Activated T-cell treated with anti-CD3 and anti-CD28 coated beads, Interleukin-2, amount 50 U/mL, for 72 hours (primary cell): ENCODE data around the gene PAXX. TPM values are rescaled to one million over a fixed set of nuclear protein-coding genes. Genes with fewer than 3 reads are reported as not detected.

ENCODE experiments used
- ATAC-seq, 2 donors: fragments of 150-1000 bp; cut with Tn5 transposase; replicated peaks in 1 of 2; 2 replicates each; pipeline ENCODE4 v1.10.0; 2021; ENCODE audit warnings: moderate library complexity in 2 of 2, mild to moderate bottlenecking in 1 of 2
- DNase-seq, 2 donors: peaks; one replicate each; pipeline ENCODE4 v3.0.0; 2021 to 2022; ENCODE audit warnings: mixed read lengths in 1 of 2
- H3K27ac Mint-ChIP-seq: one replicate; pipeline ENCODE4 v1.8.0; 2022; ENCODE audit warnings: mild to moderate bottlenecking, moderate library complexity, mixed read lengths
- H3K27me3 Mint-ChIP-seq: one replicate; pipeline ENCODE4 v1.8.0; 2022; ENCODE audit warnings: low read depth, mixed read lengths
- H3K36me3 Mint-ChIP-seq, 2 donors: one replicate each; pipeline ENCODE4 v1.8.0; 2022; ENCODE audit warnings: mixed read lengths in 2 of 2, mild to moderate bottlenecking in 1 of 2; ENCODE audit not compliant: insufficient read depth in 2 of 2
- H3K4me1 Mint-ChIP-seq: one replicate; pipeline ENCODE4 v1.8.0; 2022; ENCODE audit warnings: low read depth, mixed read lengths
- H3K4me3 Mint-ChIP-seq, 2 donors: one replicate each; pipeline ENCODE4 v1.8.0; 2022; ENCODE audit warnings: mild to moderate bottlenecking in 2 of 2, mixed read lengths in 2 of 2, moderate library complexity in 2 of 2
- H3K9me3 Mint-ChIP-seq, 2 donors: one replicate each; pipeline ENCODE4 v1.8.0; 2022; ENCODE audit warnings: mixed read lengths in 2 of 2
- total RNA-seq, 2 donors: library from RNA; stranded (reverse); gene quantifications; one replicate each; pipeline ENCODE4 v1.2.3, GENCODE V29; 2022

Gene PAXX
- total RNA-seq, 2 donors from 2014 or later = 51.8 to 56.9 TPM

DNA sequence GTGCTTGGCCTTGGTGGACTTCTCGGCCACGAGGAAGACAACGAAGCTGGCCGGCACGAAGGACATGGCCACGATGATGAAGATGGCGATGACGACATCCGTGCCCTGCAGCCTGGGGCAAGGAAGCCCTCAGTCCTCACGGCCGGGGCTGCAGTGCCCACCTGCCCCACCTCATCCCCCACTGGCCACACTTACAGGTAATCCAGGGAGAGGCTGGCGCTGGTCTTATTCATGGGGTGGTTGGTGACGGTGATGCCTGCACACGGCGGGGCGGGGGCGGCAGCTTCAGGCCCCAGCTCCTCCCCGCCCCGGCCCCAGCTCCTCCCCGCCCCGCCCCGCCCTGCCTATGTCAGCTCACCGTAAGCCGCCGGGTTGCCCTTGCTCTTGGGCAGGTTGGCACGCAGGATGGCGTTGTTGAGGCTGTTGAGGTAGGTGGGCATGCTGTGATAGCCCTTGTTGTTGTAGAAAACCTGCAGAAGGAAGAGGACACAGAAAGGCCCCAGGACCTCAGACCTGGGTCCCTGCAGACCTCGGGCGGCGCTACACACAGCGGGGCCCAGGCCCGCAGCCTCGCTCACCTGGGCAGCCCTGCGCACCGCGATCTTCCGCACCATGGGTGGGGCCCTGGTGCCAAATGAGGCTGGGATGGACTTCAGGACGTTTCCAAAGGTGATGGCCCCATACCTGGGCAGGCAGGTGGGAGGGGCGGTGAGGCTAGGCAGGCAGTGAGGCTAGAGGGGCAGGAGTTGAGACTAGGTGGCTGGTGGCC is 19.9 kb downstream of the PAXX start:
- no peaks in the 10 kb centered on the region for H3K36me3 Mint-ChIP-seq
- H3K9me3 Mint-ChIP-seq = no peaks in the 10 kb centered on the region
- no peak for DNase-seq
- no peaks in the 10 kb centered on the region for H3K4me1 Mint-ChIP-seq
- H3K27ac Mint-ChIP-seq = no peak overlapping the region
- H3K4me3 Mint-ChIP-seq = no peak overlapping the region
- no peaks in the 10 kb centered on the region for H3K27me3 Mint-ChIP-seq
- no peak for ATAC-seq

DNA sequence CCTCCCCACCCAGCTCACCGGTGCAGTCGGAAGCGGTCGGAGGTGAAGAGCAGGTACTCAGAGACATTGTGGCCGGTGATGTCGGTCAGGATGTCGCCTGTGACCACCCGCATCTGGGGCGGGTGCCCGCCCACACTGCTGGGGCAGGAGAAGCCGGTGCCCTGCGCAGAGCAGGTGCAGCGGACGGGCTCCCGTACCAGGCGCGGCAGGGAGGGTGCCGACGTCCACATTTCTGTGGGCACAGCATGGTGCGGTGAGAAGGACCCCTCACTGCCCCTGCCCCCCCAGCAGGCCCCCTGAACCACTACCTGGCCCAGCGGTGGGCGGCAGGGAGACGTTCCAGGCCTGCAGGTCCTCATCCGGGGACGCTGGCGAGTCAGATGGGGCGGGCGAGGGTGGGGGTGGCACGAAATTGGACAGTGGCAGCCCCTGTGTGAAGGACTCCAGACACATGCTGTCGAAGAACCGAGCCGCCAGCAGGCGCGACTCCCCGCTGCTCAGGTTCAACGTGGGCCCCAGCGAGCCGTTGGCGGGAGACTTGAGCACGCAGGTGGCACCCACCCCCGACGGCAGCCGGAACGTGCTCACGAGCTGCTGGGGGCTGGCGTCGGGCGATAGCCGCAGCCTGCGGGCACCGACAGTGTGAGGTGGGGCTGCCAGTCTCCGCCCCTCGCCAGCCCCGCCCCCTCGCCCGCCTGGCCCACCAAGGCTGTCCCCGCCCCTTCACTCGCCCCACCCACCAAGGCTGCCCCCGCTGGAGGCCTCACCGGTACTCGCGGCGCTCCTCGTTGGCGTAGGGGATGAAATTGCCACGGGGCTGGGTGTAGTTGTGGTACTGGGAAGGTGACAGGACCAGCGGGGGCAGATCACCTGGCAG is 20.7 kb downstream of the PAXX start:
- H3K4me1 Mint-ChIP-seq = no peaks in the 10 kb centered on the region
- H3K27me3 Mint-ChIP-seq = no peaks in the 10 kb centered on the region
- DNase-seq (no peak), ATAC-seq (no peak)
- H3K36me3 Mint-ChIP-seq = no peaks in the 10 kb centered on the region
- H3K4me3 Mint-ChIP-seq = no peak overlapping the region
- no peak overlapping the region for H3K27ac Mint-ChIP-seq
- H3K9me3 Mint-ChIP-seq = no peaks in the 10 kb centered on the region

DNA sequence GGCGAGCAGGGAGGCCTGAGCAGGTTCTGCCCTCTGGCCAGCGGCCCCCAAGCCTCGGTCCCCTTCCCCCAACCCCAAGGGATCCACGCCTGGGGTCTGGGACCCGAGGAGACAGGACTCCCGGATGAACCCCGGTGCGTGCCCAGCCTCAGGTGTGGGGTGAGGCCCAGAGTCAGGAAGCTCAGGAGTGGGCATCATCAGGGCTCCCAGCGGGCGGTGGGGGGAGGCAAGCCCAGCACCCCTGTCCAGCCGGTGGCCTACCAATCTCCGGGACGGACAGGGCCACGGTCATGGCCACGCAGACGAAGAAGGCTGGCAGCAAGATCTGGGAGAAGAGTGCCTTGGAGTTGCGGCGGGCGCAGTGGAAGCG is 21.3 kb downstream of the PAXX start:
- no peaks in the 10 kb centered on the region for H3K36me3 Mint-ChIP-seq
- no peaks in the 10 kb centered on the region for H3K9me3 Mint-ChIP-seq
- ATAC-seq = no peak

DNA sequence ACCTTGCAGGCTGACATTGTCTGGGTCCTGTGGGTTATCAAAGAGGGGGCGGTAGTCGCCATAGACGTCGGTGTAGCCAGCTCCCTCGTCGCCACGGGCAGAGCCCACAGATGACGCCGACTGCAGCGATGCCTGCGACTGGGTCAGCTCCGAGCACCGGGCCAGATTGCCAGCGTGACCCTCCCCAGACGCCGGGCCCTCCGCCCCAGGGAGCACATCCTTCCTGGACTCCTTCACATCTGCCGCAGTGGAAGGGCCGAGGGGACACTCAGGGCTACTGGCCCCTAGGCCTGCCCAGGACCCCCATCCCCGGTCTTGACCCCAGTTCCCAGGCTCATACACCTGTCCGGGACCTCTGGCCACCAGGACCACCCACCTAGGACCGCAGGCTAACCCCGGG is 21.9 kb downstream of the PAXX start:
- H3K4me3 Mint-ChIP-seq = no peak overlapping the region
- ATAC-seq (no peak), DNase-seq (no peak)
- H3K4me1 Mint-ChIP-seq = no peaks in the 10 kb centered on the region
- no peaks in the 10 kb centered on the region for H3K36me3 Mint-ChIP-seq
- no peaks in the 10 kb centered on the region for H3K27me3 Mint-ChIP-seq
- H3K27ac Mint-ChIP-seq = no peak overlapping the region
- no peaks in the 10 kb centered on the region for H3K9me3 Mint-ChIP-seq

More for the DNA sequence above, 21.3 kb downstream of the PAXX start:
- Mint-ChIP-seq H3K27me3 (no peaks in the 10 kb centered on the region), H3K4me1 (no peaks in the 10 kb centered on the region), H3K27ac (no peak overlapping the region), H3K4me3 (no peak overlapping the region)
- DNase-seq = no peak

DNA sequence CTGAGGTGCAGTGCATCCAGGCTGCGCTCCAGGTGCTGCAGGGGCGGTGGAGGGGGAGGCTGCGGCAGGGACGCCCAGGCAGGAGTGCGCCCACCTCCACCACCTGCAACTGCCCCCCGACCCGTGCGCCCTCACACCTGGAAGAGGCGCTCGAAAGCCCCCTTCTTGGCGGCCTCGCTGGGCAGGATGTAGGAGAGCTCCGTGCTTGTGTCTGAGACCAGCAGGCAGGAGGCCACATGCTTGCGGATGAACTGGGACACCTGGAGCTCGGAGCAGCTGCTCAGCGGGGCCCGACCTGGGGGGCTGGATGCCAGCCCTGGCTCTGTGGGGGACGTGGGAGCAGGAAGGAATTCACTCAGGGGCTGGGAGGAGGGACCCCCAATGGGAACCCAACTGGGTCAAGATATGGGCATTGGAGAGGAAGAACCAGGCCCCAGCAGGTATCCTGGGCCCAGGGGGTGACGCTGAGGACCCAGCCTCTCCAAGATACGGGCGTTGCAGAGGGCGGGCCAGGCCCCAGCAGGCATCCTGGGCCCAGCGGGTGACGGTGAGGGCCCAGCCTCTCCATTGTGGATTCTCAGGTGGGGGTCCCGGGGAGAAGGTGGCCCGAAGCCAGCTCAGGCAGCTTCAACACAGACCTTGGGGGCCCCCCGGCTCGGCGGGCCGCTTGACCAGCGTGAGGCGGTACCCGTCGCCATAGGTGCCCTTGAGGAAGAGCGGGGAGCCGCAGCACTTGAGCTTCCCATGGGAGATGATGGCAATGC is 22.7 kb downstream of the PAXX start:
- Mint-ChIP-seq H3K4me3 (no peak overlapping the region), H3K4me1 (no peaks in the 10 kb centered on the region), H3K27ac (no peak overlapping the region), H3K27me3 (no peaks in the 10 kb centered on the region), H3K9me3 (no peaks in the 10 kb centered on the region), H3K36me3 (no peaks in the 10 kb centered on the region)
- no peak for DNase-seq
- ATAC-seq = no peak

DNA sequence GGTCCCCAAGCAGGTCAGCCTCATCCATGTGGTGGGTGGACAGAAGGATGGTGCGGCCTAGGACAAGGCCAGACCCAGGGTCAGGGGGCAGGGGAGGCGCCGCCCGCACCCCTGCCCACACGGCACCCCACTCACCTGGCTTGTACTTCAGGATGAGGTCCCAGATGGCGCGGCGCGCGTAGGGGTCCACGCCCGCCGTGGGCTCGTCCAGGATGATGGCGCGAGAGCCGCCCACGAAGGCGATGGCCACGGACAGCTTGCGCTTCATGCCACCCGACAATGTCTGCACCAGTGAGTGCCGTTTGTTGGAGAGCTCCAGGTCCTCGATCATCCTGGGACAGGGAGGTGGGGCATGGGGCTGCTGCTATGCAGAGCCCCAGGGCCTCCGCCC is 23.3 kb downstream of the PAXX start:
- no peaks in the 10 kb centered on the region for H3K9me3 Mint-ChIP-seq
- H3K4me3 Mint-ChIP-seq = no peak overlapping the region
- DNase-seq (no peak), ATAC-seq (no peak)
- H3K27me3 Mint-ChIP-seq = no peaks in the 10 kb centered on the region
- H3K4me1 Mint-ChIP-seq = no peaks in the 10 kb centered on the region
- no peaks in the 10 kb centered on the region for H3K36me3 Mint-ChIP-seq
- H3K27ac Mint-ChIP-seq = no peak overlapping the region

DNA sequence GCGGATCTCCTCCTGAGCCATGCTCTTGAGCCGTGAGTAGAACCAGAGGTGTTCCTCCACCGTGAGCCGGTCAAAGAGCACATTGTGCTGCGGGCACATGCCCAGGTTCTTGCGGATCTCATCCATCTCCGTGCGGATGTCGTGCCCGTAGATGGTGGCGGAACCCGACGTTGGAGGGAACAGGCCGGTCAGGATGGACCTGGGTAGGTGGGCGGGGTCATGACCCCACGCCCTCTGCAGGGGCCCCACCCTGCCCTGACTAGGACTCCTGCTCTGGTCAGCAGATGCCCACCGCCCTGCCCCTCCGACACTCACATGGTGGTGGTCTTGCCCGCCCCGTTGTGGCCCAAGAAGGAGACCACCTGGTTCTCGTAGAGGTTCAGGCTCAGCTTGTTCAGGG is 23.8 kb downstream of the PAXX start:
- H3K36me3 Mint-ChIP-seq = no peaks in the 10 kb centered on the region
- no peak overlapping the region for H3K27ac Mint-ChIP-seq
- DNase-seq (no peak), ATAC-seq (no peak)
- no peaks in the 10 kb centered on the region for H3K4me1 Mint-ChIP-seq
- no peak overlapping the region for H3K4me3 Mint-ChIP-seq
- no peaks in the 10 kb centered on the region for H3K27me3 Mint-ChIP-seq
- no peaks in the 10 kb centered on the region for H3K9me3 Mint-ChIP-seq

DNA sequence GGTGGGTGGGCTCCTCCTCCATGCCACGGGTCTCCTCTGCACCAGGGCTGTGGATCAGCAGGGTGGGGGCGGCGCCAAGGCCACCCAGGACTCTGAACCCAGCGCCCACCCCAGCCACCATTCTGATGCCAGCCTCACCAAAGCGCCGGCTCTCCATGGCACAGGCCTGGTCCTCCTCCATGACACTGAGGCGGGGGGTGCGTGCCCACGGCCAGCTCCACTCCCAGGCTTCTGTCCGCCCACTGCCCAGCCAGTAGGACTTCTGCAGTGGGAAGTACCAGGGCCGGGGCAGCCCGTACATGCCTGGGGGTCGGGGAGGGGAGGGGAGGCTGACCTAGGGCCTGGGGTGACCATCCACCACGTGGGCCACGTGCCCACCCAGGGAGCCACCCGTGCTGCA is 24.2 kb downstream of the PAXX start:
- ATAC-seq (no peak), DNase-seq (no peak)
- H3K27ac Mint-ChIP-seq = no peak overlapping the region
- H3K4me3 Mint-ChIP-seq = no peak overlapping the region
- no peaks in the 10 kb centered on the region for H3K4me1 Mint-ChIP-seq
- no peaks in the 10 kb centered on the region for H3K27me3 Mint-ChIP-seq
- no peaks in the 10 kb centered on the region for H3K9me3 Mint-ChIP-seq
- no peaks in the 10 kb centered on the region for H3K36me3 Mint-ChIP-seq

DNA sequence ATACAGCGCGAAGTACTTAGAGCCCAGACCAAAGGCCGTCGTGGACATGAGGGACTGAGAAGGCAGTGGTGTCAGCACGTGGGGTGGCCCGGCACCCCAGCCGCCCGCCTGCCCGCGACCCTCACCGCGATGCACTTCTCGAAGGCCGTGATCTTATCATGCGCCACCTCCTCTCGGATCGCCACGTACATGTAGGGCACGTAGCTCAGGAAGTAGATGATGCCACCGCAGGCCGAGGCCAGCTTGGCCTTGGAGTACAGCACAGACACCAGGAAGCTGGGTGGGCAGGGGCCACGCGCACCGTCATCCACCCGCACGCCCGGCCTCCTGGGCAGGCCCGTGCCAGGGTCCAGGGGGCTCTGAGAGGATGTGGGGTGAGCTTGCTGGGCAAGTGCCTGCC is 24.8 kb downstream of the PAXX start:
- no peak for ATAC-seq
- Mint-ChIP-seq H3K36me3 (no peaks in the 10 kb centered on the region), H3K27ac (no peak overlapping the region)

DNA sequence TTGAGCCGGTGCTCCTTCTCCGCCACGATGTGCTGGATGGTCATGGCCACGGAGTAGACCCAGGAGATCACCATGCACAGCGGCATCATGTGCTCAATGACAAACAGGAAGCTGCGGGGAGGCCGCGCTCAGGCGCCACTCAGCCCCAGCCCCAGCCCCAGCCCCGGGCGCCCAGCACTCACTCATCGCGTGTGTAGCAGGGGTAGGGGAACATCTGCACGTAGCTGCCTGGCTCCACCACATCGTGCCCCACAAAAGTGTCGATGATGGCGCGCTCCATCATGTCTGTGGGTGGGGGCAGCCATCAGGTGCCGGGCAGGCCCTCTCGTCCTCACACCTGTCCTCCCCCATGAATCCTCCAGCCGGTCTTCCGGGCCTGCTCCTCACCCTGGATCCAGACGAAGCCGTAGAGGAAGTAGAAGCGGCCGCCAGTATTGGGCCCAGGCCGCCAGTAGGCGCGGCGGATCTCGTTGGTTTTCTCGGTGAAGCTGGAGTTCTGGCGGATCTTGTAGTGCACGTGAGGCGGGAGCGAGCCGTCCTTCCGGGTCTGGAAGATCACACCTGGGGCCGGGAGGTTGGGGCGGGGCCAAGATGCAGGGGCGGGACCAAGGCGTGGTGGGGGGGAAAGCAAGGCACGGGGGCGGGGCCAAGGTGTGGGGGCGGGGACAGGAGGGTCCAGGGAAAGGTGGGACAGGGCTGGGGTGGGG is 25.7 kb downstream of the PAXX start:
- no peaks in the 10 kb centered on the region for H3K9me3 Mint-ChIP-seq
- H3K4me3 Mint-ChIP-seq = no peak overlapping the region
- H3K36me3 Mint-ChIP-seq = no peaks in the 10 kb centered on the region
- ATAC-seq (no peak), DNase-seq (no peak)
- no peak overlapping the region for H3K27ac Mint-ChIP-seq
- no peaks in the 10 kb centered on the region for H3K4me1 Mint-ChIP-seq
- H3K27me3 Mint-ChIP-seq = no peaks in the 10 kb centered on the region

More for the DNA sequence above, 24.8 kb downstream of the PAXX start:
- H3K27me3 Mint-ChIP-seq = no peaks in the 10 kb centered on the region
- no peak overlapping the region for H3K4me3 Mint-ChIP-seq
- H3K9me3 Mint-ChIP-seq = no peaks in the 10 kb centered on the region
- no peaks in the 10 kb centered on the region for H3K4me1 Mint-ChIP-seq
- no peak for DNase-seq

DNA sequence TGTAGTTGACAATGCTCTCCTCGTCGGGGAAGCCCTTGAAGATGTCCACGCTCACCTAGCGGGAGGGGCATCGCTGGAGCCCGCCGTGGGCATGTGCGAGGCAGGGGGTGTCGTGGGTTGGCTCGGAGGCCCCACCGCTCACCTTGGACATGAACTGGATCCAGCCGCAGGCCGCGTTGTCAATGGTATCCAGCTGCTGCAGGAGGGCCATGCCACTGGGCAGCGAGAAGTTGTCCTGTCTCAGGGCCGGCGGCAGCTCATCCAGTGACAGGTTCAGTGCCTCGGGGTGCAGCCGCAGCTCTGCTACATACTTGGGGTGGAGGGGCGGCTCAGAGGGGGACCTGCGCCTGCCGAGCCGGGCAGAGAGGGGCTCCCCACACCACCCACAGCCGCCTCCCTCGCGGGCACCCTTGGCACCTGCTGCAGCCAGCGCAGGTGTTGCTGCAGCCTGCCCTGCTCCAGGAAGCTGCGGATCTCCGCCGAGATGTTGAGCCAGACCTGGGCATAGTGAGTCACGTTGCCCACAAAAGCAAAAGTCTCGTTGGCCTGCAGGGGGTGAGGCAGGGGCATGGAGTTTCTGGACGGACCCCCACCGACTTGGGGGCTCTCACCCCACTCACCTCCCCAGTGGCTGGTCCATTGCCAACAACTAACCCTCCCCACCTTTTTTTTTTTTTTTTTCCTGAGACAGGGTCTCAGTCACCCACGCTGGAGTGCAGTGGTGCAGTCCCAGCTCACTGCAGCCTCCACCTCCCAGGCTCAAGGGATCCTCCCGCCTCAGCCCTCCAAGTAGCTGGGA is 26.7 kb downstream of the PAXX start:
- Mint-ChIP-seq H3K36me3 (no peaks in the 10 kb centered on the region), H3K27me3 (no peaks in the 10 kb centered on the region), H3K27ac (no peak overlapping the region), H3K9me3 (no peaks in the 10 kb centered on the region), H3K4me1 (no peaks in the 10 kb centered on the region), H3K4me3 (no peak overlapping the region)
- no peak for ATAC-seq
- no peak for DNase-seq
